Stimulated activated naive B cell treated with anti-CD40 and anti-IgM and Interleukin-4, amounts not matched to agents 10 μg/mL and 1 μg/mL and 100 μg/mL, for 72 hours (primary cell): ENCODE measurements around the gene LOXL1.

Source experiments
- ATAC-seq, 2 donors: fragments of 150-1000 bp; cut with Tn5 transposase; replicated peaks; 2 replicates each; pipeline ENCODE4 v1.10.0; 2021; ENCODE audit warnings: moderate library complexity in 1 of 2
- DNase-seq: peaks from one replicate; pipeline ENCODE4 v3.0.0; 2021
- H3K27ac Mint-ChIP-seq: one replicate; pipeline ENCODE4 v1.8.0; 2022; ENCODE audit warnings: mild to moderate bottlenecking, mixed read lengths
- H3K27me3 Mint-ChIP-seq, 2 donors: one replicate each; pipeline ENCODE4 v1.8.0; 2022; ENCODE audit warnings: mixed read lengths in 2 of 2
- H3K36me3 Mint-ChIP-seq, 2 donors: one replicate each; pipeline ENCODE4 v1.8.0; 2022; ENCODE audit warnings: mixed read lengths in 2 of 2, mild to moderate bottlenecking in 1 of 2
- H3K4me1 Mint-ChIP-seq, 2 donors: one replicate each; pipeline ENCODE4 v1.8.0; 2022; ENCODE audit warnings: mixed read lengths in 2 of 2, mild to moderate bottlenecking in 1 of 2
- H3K4me3 Mint-ChIP-seq, 2 donors: one replicate each; pipeline ENCODE4 v1.8.0; 2022; ENCODE audit warnings: mild to moderate bottlenecking in 2 of 2, mixed read lengths in 2 of 2, moderate library complexity in 1 of 2
- H3K9me3 Mint-ChIP-seq, 2 donors: one replicate each; pipeline ENCODE4 v1.8.0; 2022; ENCODE audit warnings: mixed read lengths in 2 of 2, mild to moderate bottlenecking in 1 of 2

LOXL1 gene

DNA sequence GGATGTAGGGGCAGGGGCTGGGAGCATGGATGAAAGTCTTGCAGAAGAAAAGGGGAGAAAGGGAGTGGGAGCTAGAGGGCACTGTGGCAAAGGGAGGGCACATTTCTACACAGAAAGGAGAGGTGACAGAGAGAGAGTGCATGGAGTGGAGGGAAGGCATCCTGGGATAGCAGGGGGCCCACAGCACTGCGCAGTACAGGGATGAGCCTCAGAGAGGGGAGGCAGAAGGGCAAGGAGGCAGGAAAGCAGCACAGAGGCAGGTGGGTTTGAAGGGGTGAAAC lies 60.5 kb downstream of the LOXL1 start:
- Mint-ChIP-seq H3K4me3 (peak overlapping the region in 1 of 2 donors; percentile 10), H3K27ac (peak overlapping the region; percentile 83), H3K36me3 (peaks cover 27 to 43% of the 10 kb centered on the region in 2 donors), H3K27me3 (no peaks in the 10 kb centered on the region), H3K9me3 (no peaks in the 10 kb centered on the region), H3K4me1 (peaks cover 59 to 86% of the 10 kb centered on the region in 2 donors)
- DNase-seq: no peak
- no peak for ATAC-seq

GRCh38 chr15:73987250-73987649 lies 61.0 kb downstream of the LOXL1 start:
- H3K4me1 Mint-ChIP-seq: peaks cover 54 to 82% of the 10 kb centered on the region in 2 donors
- no peaks in the 10 kb centered on the region for H3K9me3 Mint-ChIP-seq
- H3K4me3 Mint-ChIP-seq: peak overlapping the region in 1 of 2 donors; percentile 10
- ATAC-seq: no peak
- H3K27ac Mint-ChIP-seq: peak overlapping the region; percentile 83
- peaks cover 27 to 43% of the 10 kb centered on the region in 2 donors for H3K36me3 Mint-ChIP-seq
- no peaks in the 10 kb centered on the region for H3K27me3 Mint-ChIP-seq
- DNase-seq: no peak

DNA sequence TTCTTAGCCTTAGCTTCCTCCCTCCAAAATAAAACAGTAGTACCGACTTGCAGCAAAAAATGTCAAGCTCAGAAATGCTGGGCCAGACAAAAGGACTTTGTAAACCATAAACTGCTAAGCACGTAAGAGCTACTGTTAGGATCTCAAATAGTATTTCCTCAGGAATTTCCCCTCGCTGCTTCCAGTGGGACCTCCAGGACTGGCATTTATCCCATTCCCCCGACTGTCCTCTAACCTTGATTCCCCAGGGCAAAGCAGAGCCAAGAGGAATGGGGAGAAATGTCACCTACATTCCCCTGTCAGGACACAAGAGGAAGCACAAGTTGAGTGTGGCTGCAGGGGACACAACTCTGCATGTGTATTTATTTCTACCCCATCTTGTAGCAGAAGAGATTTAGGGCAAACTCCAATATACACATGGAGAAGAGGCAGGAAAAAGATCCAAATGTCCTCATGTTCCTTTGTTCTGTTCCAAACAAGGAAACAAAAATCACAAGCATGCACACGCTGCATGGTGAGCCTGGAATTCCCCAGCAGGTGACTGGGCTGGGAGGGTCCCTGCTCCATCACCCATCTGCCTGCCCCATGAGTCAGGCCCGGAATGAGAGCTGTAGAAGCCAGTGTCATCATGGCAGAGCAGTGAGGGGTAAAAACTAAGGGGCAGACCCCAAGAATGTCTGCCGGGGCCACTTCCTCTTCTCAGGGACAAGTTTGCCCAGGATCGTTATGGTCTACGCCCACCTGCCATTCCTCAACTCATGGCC lies 61.6 kb downstream of the LOXL1 start:
- ATAC-seq: peak; percentile 63 to 77
- no peak overlapping the region for H3K4me3 Mint-ChIP-seq
- H3K36me3 Mint-ChIP-seq: peaks cover 27 to 43% of the 10 kb centered on the region in 2 donors
- no peaks in the 10 kb centered on the region for H3K27me3 Mint-ChIP-seq
- no peaks in the 10 kb centered on the region for H3K9me3 Mint-ChIP-seq
- H3K4me1 Mint-ChIP-seq: peaks cover 56 to 82% of the 10 kb centered on the region in 2 donors
- H3K27ac Mint-ChIP-seq: peak overlapping the region; percentile 83
- peak; percentile 61 for DNase-seq

- H3K27me3 Mint-ChIP-seq: no peaks in the 10 kb centered on the region
- peaks cover 27 to 43% of the 10 kb centered on the region in 2 donors for H3K36me3 Mint-ChIP-seq
- H3K27ac Mint-ChIP-seq: no peak overlapping the region
- no peak for DNase-seq
- H3K4me1 Mint-ChIP-seq: peaks cover 56 to 83% of the 10 kb centered on the region in 2 donors
- H3K4me3 Mint-ChIP-seq: no peak overlapping the region
- ATAC-seq: no peak
- H3K9me3 Mint-ChIP-seq: no peaks in the 10 kb centered on the region
These were observed 62.2 kb downstream of the LOXL1 start for GRCh38 chr15:73988445-73988969.

- no peak overlapping the region for H3K27ac Mint-ChIP-seq
- DNase-seq: no peak
- no peak overlapping the region for H3K4me3 Mint-ChIP-seq
- peaks cover 56 to 84% of the 10 kb centered on the region in 2 donors for H3K4me1 Mint-ChIP-seq
- no peaks in the 10 kb centered on the region for H3K9me3 Mint-ChIP-seq
- peaks cover 21 to 37% of the 10 kb centered on the region in 2 donors for H3K36me3 Mint-ChIP-seq
- H3K27me3 Mint-ChIP-seq: no peaks in the 10 kb centered on the region
- no peak for ATAC-seq
These were observed 62.9 kb downstream of the LOXL1 start for GRCh38 chr15:73989001-73989798.

DNA sequence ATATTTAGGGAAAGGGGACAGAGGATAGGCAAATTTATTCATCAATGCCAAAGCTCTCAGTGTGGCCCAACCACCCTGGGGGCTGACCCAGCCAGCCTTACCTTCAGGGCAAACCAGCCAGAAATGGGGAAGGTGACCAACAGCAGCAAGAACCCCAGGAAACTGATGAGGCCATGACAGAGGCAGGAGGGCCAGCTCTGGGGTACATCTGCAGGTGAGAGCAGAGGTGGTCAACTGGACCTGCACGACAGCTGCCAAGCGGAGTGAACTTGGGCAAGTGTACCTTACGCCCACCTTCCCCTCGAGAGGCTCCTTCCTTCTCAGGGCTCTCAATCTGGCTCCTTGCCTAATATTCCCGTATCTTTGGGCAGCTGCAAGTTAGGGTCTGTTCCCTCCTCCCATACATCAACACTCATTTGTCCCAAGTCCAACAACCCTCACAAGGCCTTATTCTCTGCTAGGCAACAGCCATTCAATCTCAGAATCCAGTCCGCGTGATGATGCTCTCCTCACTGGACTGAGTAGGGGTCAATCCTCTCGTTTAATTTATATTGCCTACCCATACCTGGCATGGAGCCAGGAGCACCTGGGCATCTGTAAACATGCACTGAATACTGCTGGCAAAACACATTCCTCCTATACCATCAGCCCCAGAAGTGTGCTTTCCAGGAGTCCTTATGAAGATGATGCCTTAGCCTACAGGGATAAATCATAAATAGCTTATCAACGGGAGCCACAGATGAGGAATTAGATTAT lies 64.2 kb downstream of the LOXL1 start:
- no peaks in the 10 kb centered on the region for H3K9me3 Mint-ChIP-seq
- H3K27ac Mint-ChIP-seq: no peak overlapping the region
- DNase-seq: no peak
- H3K27me3 Mint-ChIP-seq: no peaks in the 10 kb centered on the region
- peaks cover 18 to 31% of the 10 kb centered on the region in 2 donors for H3K36me3 Mint-ChIP-seq
- ATAC-seq: no peak
- H3K4me3 Mint-ChIP-seq: peak overlapping the region in 1 of 2 donors; percentile 95
- peaks cover 50 to 75% of the 10 kb centered on the region in 2 donors for H3K4me1 Mint-ChIP-seq

DNA sequence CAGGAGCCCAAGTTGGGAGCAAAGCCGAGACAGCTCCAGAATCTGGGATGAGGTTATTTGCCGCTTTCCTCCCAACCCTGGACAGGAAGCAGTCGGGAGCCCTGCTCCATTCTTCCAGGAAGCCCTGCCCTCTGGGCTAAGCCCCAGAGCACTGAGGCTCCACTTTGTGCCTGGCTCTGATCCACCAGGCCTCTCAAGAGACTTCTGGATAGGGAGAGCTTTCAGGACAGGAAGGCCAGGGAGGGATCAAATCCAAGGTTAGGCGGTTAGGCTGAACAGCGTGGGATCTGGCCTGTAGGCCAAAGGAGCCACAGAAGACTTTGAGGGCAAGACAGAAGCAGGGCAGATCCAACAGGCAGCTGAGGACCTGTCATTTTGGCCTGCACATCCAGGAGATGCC lies 65.0 kb downstream of the LOXL1 start:
- Mint-ChIP-seq H3K27me3 (no peaks in the 10 kb centered on the region), H3K36me3 (peaks cover 14 to 23% of the 10 kb centered on the region in 2 donors), H3K9me3 (no peaks in the 10 kb centered on the region), H3K4me1 (peaks cover 48 to 75% of the 10 kb centered on the region in 2 donors), H3K4me3 (peak overlapping the region; percentile 88 to 95), H3K27ac (peak overlapping the region; percentile 84)
- no peak for DNase-seq
- ATAC-seq: no peak

- H3K4me1 Mint-ChIP-seq: peaks cover 44 to 75% of the 10 kb centered on the region in 2 donors
- H3K36me3 Mint-ChIP-seq: peaks cover 7 to 16% of the 10 kb centered on the region in 2 donors
- H3K4me3 Mint-ChIP-seq: peak within 1 kb of the TSS; percentile 88 to 95
- DNase-seq (peak; percentile 92), ATAC-seq (peak; percentile 78 to 85)
- H3K27ac Mint-ChIP-seq: peak within 1 kb of the TSS; percentile 93
- no peaks in the 10 kb centered on the region for H3K27me3 Mint-ChIP-seq
- no peaks in the 10 kb centered on the region for H3K9me3 Mint-ChIP-seq
These were observed 65.7 kb downstream of the LOXL1 start, which contains the start of gene STOML1 for GRCh38 chr15:73991726-73992593. STOML1 (minus strand) TSS chr15:73992295; CDS start chr15:73992223, 72 bp downstream.

- peak overlapping the region; percentile 93 for H3K27ac Mint-ChIP-seq
- peaks cover 43 to 75% of the 10 kb centered on the region in 2 donors for H3K4me1 Mint-ChIP-seq
These were observed 66.3 kb downstream of the LOXL1 start for GRCh38 chr15:73992594-73992898.

GRCh38 chr15:73993211-73993994 lies 67.1 kb downstream of the LOXL1 start:
- Mint-ChIP-seq H3K27me3 (no peaks in the 10 kb centered on the region), H3K4me1 (peaks cover 38 to 75% of the 10 kb centered on the region in 2 donors), H3K36me3 (peaks cover 7 to 11% of the 10 kb centered on the region in 2 donors), H3K27ac (peak overlapping the region; percentile 97), H3K4me3 (peak overlapping the region; percentile 99 to 100), H3K9me3 (no peaks in the 10 kb centered on the region)
- no peak for ATAC-seq
- DNase-seq: no peak

More at GRCh38 chr15:73992594-73992898, 66.3 kb downstream of the LOXL1 start:
- no peak for ATAC-seq
- no peaks in the 10 kb centered on the region for H3K9me3 Mint-ChIP-seq
- peaks cover 7 to 10% of the 10 kb centered on the region in 2 donors for H3K36me3 Mint-ChIP-seq
- DNase-seq: no peak
- H3K4me3 Mint-ChIP-seq: peak overlapping the region; percentile 66 to 95
- no peaks in the 10 kb centered on the region for H3K27me3 Mint-ChIP-seq

DNA sequence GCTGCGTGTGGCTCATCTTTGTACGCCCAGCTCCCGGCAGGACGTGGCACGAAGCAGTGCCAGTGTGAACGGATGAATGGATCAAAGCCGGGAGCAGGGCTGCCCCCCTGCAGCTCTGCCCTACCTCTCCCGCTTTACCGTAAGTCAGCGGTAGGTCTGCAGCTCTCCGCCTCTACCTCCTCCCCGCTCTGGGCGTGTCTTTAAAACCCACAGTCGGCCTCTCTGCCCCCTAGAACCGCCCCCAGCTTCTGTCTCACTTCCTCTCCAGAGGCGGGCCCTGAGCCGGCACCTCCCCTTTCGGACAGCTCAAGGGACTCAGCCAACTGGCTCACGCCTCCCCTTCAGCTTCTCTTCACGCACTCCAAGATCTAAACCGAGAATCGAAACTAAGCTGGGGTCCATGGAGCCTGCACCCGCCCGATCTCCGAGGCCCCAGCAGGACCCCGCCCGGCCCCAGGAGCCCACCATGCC lies 68.2 kb downstream of the LOXL1 start, which contains the start of gene PML:
Gene PML (plus strand): TSS at position 304 of the 471 bp plus-strand sequence. CDS start 97 bp downstream, at position 401.
- H3K9me3 Mint-ChIP-seq: no peaks in the 10 kb centered on the region
- ATAC-seq: peak; percentile 88 to 89
- peak within 1 kb of the TSS; percentile 97 for H3K27ac Mint-ChIP-seq
- peaks cover 43 to 73% of the 10 kb centered on the region in 2 donors for H3K4me1 Mint-ChIP-seq
- DNase-seq: peak; percentile 95
- H3K27me3 Mint-ChIP-seq: no peaks in the 10 kb centered on the region
- peak within 1 kb of the TSS; percentile 99 to 100 for H3K4me3 Mint-ChIP-seq
- peaks cover 8 to 17% of the 10 kb centered on the region in 2 donors for H3K36me3 Mint-ChIP-seq

DNA sequence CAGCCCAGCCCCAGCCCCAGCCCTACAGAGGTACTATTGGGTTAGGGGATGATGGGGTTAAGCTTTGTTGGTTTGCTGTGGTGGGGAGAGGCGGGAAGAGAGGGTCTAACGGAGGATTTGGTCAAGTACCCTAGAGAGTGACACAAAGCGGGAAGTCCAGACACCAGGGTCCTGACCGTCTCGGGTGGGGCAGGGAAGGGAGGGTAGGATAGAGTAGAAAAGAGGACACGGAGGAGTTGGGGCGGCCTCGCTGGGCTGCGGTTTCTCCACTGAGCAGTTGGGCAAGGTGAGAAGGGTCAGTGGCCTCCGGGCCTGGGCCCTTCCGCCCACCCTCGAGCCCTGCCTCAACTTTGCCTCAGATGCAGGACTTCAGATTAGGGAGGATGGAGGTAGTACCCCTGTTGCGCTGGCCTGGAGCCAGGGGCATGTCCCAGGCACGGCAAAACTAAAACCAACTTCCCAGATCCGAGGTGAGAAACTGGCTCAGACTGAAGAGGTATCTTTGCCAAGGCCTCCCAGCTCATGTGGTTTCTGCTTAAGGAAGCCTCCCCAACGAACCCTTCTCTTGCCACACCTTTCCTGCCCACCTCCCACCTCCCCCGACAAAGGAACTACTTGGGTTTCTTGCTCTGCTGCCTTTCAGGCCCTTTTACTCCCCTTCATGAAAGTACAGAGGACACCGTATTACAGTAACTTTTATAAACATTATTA lies 68.8 kb downstream of the LOXL1 start:
- Mint-ChIP-seq H3K4me3 (peak overlapping the region; percentile 99 to 100), H3K27me3 (no peaks in the 10 kb centered on the region), H3K36me3 (peaks cover 8 to 17% of the 10 kb centered on the region in 2 donors), H3K4me1 (peaks cover 43 to 72% of the 10 kb centered on the region in 2 donors), H3K27ac (peak overlapping the region; percentile 97), H3K9me3 (no peaks in the 10 kb centered on the region)
- peak in 1 of 2 donors; percentile 1 for ATAC-seq
- no peak for DNase-seq
